Dermis blood vessel endothelial cell (primary cell): ENCODE data around the gene RCOR1. TPM values are rescaled to one million over a fixed set of nuclear protein-coding genes. Genes with fewer than 3 reads are reported as not detected.
"Not testable (repeated sequence)": the region's sequence is repeated elsewhere in the genome, so short reads cannot be mapped to it uniquely, and the experiment has no call there.

ENCODE experiments used
- DNase-seq: peaks from one replicate; pipeline ENCODE4 v3.0.0; 2010
- total RNA-seq: library from RNA; depleted of rRNA; stranded (reverse); fragments of >200 nt; gene quantifications from 2 replicates; pipeline ENCODE4 v1.2.3, GENCODE V29; 2014

RCOR1 gene
- total RNA-seq, 1 donor from 2014 or later: 14.0 TPM

DNA sequence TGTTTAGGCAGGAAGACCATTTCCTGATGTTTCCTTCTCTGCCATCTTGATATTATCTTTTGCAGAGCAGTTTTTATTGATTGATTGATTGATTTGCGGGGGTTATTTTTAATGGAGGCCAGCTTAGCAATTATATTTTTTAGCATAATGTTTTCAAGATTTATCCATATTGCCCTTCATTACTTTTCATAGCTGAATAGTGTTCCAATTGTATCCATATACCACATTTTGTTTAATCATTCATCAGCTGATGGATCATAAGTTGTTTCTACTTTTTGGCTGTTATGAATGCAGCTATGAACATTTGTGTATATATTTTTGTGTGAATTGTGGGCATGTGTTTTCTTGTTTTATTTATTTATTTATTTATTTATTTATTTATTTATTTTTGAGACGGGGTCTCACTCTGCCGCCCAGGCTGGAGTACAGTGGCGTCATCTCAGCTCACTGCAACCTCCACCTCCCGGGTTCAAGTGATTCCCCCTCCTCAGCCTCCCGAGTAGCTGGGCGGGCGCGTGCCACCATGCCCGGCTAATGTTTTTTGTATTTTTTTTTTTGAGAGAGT is 20.9 kb upstream of the RCOR1 start:
- DNase-seq: no peak

DNA sequence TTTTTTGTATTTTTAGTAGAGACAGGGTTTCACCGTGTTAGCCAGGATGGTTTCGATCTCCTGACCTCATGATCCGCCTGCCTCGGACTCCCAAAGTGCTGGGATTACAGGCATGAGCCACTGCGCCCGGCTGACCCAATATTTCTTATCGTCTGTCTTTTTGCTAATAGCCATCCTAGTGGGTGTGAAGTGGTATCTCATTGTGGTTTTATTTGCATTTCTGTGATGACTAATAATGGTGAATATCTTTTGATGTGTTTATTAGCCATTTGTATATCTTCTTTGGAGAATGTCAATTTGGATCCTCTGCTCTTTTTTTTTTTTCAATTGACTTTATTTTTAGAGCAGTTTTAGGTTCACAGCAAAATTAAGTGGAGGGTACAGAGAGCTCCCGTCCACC is 19.3 kb upstream of the RCOR1 start:
- not testable (repeated sequence) for DNase-seq

DNA sequence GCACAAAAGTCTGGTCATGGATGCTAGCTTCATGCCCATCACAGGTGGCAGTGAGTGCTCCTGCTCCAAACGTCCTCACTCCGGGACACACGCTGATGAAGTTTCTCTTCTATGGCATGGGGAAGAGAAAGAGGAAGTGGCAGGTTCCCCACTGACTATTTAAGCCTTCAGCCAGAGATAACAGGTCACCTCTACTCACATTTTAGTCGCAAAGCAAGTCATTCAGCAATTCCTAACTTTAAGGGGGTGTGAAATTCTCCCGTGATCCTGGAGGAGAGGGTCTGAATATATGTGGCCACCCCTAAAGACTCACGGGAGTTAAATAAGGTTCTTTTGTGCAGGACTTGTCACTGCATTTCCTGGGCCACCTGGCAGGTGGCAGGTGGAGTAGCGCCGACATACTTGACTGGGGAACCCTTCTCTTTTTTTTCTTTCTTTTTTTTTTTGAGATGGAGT is 18.8 kb upstream of the RCOR1 start:
- no peak for DNase-seq

DNA sequence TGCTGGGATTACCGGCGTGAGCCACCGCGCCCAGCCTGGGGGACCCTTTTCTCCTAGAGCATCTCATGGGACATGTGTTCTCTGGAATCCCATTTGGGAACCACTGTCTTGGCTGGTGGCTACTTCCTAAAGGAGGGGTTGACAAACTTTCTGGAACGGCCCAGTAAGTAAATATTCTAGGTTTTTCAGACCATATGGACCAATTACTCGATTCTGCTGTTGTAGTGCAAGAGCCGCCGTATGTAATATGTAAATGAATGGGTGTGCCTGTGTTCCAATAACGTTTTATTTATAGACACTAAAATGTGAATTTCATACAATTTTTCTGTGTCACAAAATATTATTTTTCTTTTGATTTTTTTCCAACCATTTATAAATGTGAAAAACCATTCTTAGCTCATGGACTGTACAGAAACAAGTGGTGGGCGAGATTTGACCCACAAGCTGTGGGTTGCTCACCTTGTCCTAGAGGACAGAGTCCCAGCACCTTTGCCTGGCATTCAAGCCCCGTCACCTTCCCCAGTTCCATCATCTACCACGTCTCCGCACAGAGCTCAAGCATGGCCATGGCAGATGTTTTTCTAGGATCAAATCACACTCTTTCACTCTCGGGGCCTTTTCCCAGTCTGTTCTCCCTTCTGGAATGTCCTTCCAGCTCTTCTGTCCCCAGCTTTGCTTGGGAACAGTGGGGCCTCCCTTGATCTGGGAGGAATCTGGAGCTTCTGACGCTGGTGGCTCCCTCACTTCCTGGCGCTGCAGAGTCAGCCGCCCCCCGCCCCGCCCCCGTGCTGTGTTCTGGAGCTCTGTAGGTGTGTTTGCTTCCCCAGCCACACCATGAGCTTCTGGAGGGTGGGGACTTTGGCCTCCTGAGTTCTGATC is 17.9 kb upstream of the RCOR1 start:
- peak; percentile 15 for DNase-seq

DNA sequence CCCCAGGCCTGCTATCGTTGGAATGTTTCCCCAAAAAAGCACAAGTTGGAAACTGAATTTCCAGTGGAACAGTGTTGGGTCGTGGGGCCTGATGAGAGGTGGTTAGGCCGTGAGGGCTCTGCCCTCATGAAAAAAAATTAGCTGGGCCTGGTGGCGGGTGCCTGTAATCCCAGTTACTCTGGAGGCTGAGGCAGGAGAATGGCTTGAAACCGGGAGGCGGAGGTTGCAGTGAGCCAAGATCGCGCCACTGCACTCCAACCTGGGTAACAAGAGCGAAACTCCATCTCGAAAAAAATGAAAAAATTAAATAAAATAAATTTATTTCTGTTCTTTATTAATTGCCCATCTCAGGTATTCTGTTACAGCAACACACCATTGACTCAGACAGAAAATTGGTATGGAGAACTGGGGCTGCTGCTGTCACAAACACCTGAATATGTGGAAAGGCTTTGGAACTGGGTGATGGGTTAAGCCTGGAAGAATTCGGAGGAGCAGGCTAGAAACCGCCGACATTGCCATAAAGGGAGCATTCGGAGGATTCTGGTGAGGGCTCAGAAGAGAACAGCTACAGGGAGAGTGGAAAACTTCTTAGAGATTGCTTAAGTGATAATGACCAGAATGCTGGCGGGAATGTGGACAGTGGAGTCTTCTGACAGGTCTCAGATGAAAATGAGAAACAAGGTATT is 17.1 kb upstream of the RCOR1 start:
- no peak for DNase-seq

DNA sequence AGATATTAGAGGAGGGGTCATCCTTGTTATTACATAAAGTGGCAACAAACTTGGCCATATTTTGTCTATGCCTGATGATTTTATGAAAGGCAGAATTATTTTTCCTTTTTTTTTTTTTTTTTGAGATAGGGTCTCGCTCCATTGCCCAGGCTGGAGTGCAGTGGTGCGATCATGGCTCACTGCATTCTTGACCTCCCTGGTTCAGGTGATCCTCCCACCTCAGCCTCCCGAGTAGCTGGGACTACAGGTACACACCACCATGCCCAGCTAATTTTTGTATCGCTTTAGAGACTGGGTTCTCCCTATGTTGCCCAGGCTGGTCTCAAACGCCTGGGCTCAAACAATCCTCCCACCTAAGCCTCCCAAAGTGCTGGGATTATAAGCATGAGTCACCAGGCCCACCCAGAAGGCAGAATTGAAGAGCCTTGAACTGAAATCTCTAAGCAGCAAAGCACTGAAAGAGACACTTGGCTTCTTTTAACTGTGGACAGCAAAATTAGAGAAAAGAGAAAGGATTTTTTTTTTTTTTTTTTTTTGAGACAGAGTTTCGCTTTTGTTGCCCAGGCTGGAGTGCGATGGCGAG is 16.5 kb upstream of the RCOR1 start:
- DNase-seq: not testable (repeated sequence)

DNA sequence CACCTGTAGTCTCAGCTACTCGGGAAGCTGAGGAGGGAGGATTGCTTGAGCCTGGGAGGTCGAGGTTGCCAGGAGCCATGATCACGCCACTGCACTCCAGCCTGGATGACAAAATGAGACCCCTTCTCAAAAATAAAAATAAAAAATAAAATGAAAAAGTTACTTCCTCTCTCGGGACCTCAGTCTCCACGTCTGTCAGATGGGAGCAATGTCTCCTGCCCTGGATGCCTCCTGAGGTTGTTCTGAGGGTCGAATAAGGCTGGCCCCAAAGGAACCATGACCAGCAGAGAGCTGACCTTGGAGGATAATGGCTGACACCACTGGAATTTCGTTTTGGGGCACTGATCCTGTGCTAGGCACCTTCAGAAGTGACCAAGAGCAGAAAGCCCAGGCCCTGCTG is 13.6 kb upstream of the RCOR1 start:
- DNase-seq: no peak

DNA sequence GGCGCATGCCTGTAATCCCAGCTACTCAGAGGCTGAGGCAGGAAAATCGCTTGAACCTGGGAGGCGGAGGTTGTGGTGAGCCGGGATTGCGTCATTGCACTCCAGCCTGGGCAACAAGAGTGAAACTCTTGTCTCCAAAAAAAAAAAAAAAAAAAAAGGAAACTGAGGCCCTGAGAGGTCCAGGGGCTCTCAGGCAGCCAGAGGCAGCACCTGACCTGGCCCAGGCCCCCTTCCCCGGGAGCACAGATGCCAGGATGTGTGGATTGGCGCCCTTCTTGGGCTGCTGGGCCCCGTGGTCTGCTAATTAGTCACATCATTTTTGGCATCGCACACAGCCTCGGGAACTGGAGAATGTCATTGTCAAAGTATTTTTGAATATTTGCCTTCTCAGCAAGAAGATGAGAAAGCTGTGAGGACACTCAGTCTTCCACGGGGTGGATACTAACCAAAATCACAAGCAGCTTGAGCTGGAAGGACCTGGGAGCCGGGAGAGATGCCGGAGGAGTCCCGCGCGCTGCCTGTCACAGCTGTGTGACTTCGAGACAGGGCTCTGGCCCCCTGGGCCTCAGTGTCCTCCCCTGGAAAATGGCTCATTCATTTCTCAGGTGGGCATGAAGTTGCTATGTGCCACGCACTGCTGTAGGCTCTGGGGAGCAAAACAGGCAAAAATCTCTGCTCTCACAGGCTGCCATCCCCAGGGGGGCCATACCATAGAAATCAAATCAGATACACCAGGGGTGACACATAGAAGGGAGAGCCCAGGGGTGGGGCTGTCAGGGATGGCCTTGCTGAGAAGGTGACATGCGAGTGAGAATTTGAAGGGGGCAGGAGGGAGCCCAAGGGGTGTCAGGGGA is 12.5 kb upstream of the RCOR1 start:
- DNase-seq: no peak

DNA sequence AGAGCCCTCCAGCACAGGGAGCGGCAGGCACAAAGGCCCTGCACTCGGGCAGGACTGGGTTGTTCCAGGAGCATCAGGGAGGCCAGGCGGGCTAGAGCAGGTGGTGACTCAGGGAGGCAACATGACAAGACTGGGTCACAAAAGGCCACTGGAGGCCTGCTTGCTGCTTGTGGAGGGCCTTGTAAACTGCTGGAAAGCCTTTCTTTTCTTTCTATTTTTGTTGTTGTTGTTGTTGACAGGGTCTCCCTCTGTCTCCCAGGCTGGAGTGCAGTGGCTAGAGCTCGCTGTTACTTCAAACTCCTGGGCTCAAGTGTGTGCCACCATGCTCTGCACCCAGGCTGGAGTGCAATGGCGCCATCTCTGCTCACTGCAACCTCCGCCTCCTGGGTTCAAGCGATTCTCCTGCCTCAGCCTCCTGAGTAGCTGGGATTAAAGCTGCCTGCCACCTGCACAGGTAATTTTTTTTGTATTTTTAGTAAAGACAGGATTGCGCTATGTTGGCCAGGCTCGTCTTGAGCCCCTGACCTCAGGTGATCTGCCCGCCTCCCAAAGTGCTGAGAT is 11.8 kb upstream of the RCOR1 start:
- no peak for DNase-seq

DNA sequence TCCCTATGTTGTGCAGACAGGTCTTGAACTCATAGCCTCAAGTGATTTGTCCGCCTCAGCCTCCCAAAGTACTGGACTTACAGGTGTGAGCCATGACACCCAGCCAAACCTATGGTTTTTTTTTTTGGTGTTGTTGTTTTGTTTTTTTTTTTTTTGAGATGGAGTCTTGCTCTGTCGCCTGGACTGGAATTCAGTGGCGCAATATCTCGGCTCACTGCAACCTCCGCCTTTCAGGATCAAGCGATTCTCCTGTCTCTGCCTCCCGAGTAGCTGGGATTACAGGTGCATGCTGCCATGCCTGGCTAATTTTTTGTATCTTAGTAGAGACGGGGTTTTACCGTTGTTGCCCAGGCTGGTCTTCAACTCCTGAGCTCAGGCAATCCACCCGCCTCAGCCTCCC is 11.3 kb upstream of the RCOR1 start:
- no peak for DNase-seq

DNA sequence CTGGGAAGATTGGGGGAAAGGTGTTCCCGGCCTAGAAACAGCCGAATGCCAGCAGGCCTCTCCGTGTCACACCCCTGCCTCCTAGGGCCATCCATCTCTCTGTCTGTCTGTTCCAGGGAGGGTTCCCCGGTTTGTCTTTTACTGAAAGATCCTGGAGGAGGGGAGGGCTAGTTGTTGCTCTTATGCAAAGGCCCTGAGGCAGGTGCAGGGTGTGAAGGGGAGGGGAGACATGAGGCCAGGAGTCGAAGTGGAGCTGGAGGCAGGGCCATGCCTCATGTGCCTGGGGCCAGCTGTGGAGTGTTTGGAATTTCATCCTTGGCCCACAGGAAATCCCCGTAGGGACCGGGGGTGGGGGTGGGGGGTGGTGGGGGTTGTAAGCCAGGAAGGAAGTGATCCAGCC is 8.7 kb upstream of the RCOR1 start:
- no peak for DNase-seq

DNA sequence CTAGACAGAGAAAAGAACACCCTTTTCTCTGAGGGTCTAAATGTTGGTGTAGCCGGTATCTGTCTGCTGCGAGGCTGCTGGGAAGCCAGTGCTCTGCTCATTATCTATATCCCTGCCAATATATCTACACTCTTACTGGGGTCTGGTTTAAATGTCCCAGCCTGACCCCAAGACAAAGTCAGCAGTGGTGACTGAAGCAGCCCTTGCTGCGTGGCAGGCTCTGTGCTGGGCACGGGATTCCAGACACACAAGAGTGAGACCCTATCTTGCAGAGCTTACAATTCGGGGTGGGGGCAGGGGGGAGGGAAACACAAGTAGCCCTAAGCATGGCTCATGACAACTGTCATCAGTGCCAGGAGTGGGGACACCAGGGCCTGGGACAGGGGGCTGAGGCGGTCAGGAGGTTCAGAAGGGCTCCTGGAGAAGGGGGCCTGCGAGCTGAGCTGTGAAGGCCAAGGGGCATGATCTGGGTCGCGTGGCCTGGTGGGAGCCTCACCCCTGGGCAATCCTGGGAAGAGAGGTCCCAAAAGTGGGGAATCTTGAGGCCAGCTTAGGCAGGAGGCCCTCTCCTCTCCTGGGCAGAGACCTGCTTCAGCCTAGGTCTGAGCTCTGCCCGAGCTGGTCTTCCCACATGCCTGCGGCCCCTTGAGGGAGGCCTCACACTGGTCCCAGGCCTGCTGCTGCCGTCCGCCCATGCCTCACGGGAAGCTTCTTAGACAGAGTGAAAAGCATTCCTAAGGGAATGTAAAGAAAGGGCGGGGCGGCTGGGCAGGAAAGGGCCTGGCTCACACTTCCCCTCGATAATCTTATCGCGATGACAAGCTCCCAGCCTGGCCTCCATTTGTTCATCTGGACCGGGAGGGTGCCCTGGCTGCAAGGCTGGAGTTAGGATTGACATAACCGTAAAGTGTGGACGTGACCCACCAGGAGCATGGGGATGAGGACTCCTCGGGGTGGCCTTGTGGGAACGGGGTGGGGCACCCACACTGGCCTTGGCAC is 7.3 kb upstream of the RCOR1 start:
- DNase-seq: peak; percentile 39

DNA sequence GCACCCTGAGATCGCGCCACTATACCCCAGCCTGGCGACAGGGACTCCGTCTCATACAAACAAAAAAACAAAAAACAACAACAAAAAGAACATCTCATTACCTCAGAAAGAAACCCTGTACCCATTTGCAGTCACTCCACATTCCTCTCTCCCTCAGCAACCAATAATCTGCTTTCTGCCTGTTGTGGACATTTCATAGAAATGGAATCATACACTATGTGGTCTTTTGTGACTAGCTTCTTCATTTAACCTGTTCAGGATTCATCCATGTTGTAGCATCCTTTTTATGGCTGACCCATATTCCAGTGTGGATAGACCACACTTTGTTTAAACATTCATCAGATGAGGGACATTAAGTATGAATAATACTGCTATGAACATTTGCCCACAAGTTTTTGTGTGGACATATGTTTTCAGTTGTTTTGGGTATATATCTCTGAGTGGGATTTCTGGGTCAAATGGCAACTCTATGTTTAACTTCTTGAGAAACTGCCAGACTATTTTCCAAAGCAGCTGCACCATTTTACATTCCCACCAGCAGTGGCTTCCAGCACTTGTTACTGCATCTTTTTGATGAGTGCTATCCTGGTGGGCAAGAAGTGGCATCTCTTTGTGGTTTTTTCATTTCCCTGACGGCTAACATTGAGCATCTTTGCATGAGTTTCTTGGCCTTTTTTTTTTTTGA is 5.9 kb upstream of the RCOR1 start:
- no peak for DNase-seq

DNA sequence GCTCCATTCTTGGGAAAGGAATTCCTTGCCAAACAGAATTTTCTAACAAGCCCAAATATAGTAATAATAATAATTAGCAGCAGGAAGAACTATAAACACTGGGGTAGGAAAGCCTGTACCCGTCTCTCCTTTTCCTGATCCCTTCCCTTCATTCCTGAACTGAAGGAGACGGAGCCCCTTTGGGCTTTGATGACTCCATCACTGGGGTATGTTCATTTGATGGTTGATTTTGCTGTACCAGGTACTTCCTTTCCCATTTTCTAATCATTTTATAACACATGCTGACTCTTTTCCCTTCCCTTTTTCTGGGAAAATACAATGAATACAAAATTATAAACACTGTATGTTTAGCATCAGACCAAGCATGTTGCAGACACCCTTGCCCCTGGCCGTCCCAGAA is 3.6 kb upstream of the RCOR1 start:
- DNase-seq: no peak

DNA sequence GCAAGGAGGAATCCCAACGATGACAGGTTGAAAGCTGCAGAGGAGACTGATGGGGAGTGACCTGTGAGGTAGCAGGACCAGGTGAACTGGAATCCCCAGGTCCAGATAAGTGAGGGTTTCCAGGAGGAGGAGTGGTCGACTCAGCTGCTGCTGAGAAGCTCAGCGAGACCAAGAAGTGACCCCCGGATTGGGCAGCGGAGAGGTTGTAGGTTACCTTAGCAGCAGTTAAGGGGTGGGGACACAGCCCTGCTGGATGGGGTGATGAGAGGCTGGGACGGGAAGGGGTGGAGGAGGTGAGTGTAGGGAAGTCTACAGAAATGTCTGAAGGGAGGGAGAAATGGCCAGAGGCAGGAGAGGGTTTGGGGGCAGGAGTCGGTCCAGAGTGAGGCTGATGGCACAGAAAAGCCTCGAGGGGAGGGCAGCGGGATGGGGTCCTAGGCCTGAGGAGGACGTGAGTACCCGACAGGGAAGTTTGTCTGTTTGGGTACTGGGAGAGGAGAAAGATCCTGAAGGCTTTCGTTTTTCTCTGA is 2.6 kb upstream of the RCOR1 start:
- DNase-seq: no peak

DNA sequence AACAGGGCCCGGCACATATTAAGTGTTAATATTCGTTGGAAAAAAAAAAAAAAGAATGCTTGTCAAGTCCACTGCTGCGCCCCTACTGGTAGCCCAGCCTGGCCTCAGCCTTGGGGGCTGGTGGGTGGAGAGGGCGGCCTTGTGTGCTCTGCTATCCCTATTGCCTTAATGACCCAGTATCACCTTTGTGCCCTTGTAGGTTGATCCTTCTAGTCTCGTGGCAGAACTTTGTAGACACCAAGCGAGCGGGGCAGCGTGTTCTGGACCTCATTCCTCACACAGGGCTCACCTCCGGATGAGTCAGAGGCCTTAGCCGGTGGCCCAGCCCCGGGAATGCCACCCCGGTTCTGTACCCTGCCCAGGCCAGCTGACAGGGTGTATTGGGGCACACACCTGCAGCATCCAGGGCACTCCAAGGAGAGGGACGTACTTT is 1.8 kb upstream of the RCOR1 start:
- peak; percentile 77 for DNase-seq

DNA sequence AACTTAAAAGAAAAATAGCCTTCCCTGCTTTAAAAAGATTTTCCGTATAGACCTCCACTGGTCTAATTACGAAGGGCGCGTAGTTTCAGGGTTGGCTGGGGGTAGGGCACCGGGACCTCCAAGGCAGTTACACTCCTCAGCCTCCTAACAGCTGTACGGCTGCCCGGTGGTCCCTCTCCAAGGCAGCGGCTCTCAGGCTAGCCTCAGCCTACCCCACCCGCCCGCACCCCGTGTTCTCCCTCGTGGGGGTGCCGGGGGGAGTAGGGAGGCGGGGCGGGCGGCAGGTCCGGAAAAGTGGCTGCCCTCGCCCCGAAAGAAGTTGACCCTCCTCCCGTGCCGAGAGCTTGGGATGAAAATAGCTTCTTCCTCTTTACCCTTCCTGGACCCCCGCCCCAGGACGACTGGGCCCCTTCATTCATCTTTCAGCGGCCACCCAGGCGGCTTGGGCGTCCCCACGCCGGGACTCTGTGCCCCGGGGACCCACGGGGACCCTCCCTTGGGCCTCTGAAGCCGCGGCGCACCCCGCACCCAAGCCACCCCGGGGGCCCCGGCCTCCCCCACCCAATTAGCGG is 991 bp upstream of the RCOR1 start:
- peak; percentile 50 for DNase-seq

DNA sequence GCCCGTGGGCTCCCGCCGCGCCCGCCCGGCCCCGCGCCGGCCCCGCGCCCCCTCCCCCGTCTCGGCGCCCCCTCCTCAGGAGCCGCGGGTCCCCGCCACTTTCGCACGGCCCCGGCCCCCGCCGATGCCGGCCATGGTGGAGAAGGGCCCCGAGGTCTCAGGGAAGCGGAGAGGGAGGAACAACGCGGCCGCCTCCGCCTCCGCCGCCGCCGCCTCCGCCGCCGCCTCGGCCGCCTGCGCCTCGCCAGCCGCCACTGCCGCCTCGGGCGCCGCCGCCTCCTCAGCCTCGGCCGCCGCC is 263 bp downstream of the RCOR1 start:
- no peak for DNase-seq

DNA sequence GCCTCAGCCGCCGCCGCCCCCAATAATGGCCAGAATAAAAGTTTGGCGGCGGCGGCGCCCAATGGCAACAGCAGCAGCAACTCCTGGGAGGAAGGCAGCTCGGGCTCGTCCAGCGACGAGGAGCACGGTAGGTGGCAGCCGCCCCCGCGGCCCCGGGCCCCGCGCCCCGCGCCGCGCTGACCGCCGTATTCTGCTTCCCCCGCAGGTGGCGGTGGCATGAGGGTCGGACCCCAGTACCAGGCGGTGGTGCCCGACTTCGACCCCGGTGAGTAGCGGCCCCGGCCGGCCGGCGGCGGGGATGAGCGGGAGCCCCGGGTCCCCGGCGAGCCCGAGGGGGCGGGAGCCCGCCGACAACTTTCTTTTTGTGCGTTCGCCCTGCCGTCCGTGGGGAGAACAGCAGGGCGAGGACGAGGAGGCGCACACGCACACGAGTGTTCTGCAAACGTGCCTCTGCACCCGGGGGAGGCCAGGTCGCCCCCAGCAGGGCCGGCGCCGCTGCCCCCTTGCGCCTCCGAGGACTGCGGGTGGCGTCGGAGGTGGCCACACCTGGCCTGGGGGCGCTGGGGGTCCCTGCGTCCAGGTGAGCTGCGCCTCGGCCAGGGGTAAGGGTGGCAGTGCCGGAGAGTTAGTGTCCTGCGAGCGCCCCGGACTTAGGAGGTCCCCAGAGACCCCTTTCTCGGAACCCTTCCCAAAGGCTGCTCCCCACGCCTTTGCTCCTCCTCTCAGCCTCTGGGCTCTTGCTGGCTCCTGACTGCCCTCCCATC is 794 bp downstream of the RCOR1 start:
- peak; percentile 67 for DNase-seq
